GM12878 (cell line): ENCODE results near the gene TARP.
A peak's percentile ranks its signal among the peaks of the same experiment; 100 is the strongest.

Experiments
- BCL11A ChIP-seq: IDR thresholded peaks from 2 replicates; pipeline ENCODE4 v1.6.1; 2011; ENCODE audit warnings: low read depth, low read length
- CBFB ChIP-seq: IDR thresholded peaks from 2 replicates; pipeline ENCODE4 v1.6.1; 2016; ENCODE audit warnings: antibody characterized with exemption, low read depth
- CBX3 ChIP-seq: fragments of 200-600 bp; sonication (generic); IDR thresholded peaks from 2 replicates; pipeline ENCODE4 v1.6.1; 2016; ENCODE audit warnings: low read depth, borderline replicate concordance
- DPF2 ChIP-seq: fragments of 450-650 bp; IDR thresholded peaks from 2 replicates; pipeline ENCODE4 v1.6.1; 2017; ENCODE audit warnings: mild to moderate bottlenecking
- FOXM1 ChIP-seq: IDR thresholded peaks from 2 replicates; pipeline ENCODE4 v1.6.1; 2012; ENCODE audit warnings: low read depth, mild to moderate bottlenecking, inconsistent platforms, low read length, moderate library complexity
- GABPA ChIP-seq: IDR thresholded peaks from 2 replicates; pipeline ENCODE4 v1.6.1; 2014; ENCODE audit warnings: antibody characterized with exemption, low read depth, mild to moderate bottlenecking, inconsistent platforms
- HCFC1 ChIP-seq: fragments of 150-350 bp; IDR thresholded peaks from 2 replicates; pipeline ENCODE4 v1.6.1; 2014; ENCODE audit warnings: low read length
- IRF4 ChIP-seq: IDR thresholded peaks from 2 replicates; pipeline ENCODE4 v1.6.1; 2011; ENCODE audit warnings: low read depth, low read length
- NBN ChIP-seq: fragments of 450-650 bp; IDR thresholded peaks from 2 replicates; pipeline ENCODE4 v1.6.1; 2016
- PAX5 ChIP-seq: IDR thresholded peaks from 2 replicates; pipeline ENCODE4 v1.6.1; 2011; ENCODE audit warnings: low read depth, low read length, borderline replicate concordance
- PBX3 ChIP-seq: IDR thresholded peaks from 2 replicates; pipeline ENCODE4 v1.6.1; 2011; ENCODE audit warnings: mild to moderate bottlenecking, low read depth, low read length, moderate library complexity; ENCODE audit not compliant: insufficient replicate concordance
- POLR2AphosphoS5 ChIP-seq: IDR thresholded peaks from 2 replicates; pipeline ENCODE4 v1.6.1; 2011; ENCODE audit warnings: mild to moderate bottlenecking, low read length, inconsistent platforms
- RAD51 ChIP-seq: fragments of 450-650 bp; IDR thresholded peaks from 2 replicates; pipeline ENCODE4 v1.6.1; 2016; ENCODE audit warnings: moderate library complexity, mild to moderate bottlenecking, inconsistent platforms
- SKIL ChIP-seq: fragments of 450-650 bp; IDR thresholded peaks from 2 replicates; pipeline ENCODE4 v1.6.1; 2017; ENCODE audit warnings: mild to moderate bottlenecking, low read depth, inconsistent platforms; ENCODE audit not compliant: poor library complexity, severe bottlenecking
- SMAD5 ChIP-seq: IDR thresholded peaks from 2 replicates; pipeline ENCODE4 v1.6.1; 2016; ENCODE audit warnings: antibody characterized with exemption, low read depth
- SMC3 ChIP-seq: IDR thresholded peaks from 2 replicates; pipeline ENCODE4 v1.6.1; 2011; ENCODE audit warnings: low read length, improper control_type of control experiment, borderline replicate concordance
- TCF7 ChIP-seq: IDR thresholded peaks from 2 replicates; pipeline ENCODE4 v1.6.1; 2014; ENCODE audit warnings: antibody characterized with exemption, borderline replicate concordance
- YY1 ChIP-seq: IDR thresholded peaks from 2 replicates; pipeline ENCODE4 v1.6.1; 2011; ENCODE audit warnings: low read depth, mild to moderate bottlenecking, low read length
- ZBTB33 ChIP-seq: fragments of 450-650 bp; IDR thresholded peaks from 2 replicates; pipeline ENCODE4 v1.6.1; 2017; ENCODE audit warnings: mild to moderate bottlenecking
- ZBTB40 ChIP-seq: fragments of 450-650 bp; IDR thresholded peaks from 2 replicates; pipeline ENCODE4 v1.6.1; 2016; ENCODE audit warnings: mild to moderate bottlenecking, moderate library complexity, borderline replicate concordance
- ZNF24 ChIP-seq: fragments of 450-650 bp; IDR thresholded peaks from 2 replicates; pipeline ENCODE4 v1.6.1; 2017; ENCODE audit warnings: antibody characterized with exemption, mild to moderate bottlenecking
- ZNF384 ChIP-seq: IDR thresholded peaks from 2 replicates; pipeline ENCODE4 v1.6.1; 2012; ENCODE audit warnings: low read depth, mild to moderate bottlenecking, low read length, improper control_type of control experiment, borderline replicate concordance
- ZNF622 ChIP-seq: fragments of 450-650 bp; IDR thresholded peaks from 2 replicates; pipeline ENCODE4 v1.6.1; 2017; ENCODE audit warnings: mild to moderate bottlenecking, inconsistent platforms

Gene TARP

GRCh38 chr7:38311329-38311937 lies 38.0 kb upstream of the TARP start (continued):
- TF ChIP-seq ZBTB40 (no peak), TCF7 (no peak), NBN (0 out of 2 replicates have a peak, but pooled peaks have one; percentile 47), RAD51 (no peak), FOXM1 (no peak), YY1 (peak; percentile 89), SMAD5 (peak; percentile 63; the same call in 1 of the 2 replicates), BCL11A (no peak), PAX5 (no peak), IRF4 (no peak), HCFC1 (no peak), ZNF24 (no peak), POLR2AphosphoS5 (peak; percentile 65; the same call in 1 of the 2 replicates), SMC3 (no peak), SKIL (no peak), ZNF384 (no peak), DPF2 (peak; percentile 54; the same call in 1 of the 2 replicates), GABPA (no peak), PBX3 (no peak), CBFB (no peak), CBX3 (no peak), ZNF622 (no peak), ZBTB33 (no peak)
